SK-N-SH treated with all-trans-retinoic acid at 6 μM for 48 hours (cell line): ENCODE results near the gene TUBB2A.

ENCODE experiments used
- BACH2 ChIP-seq: fragments of 250-450 bp; sonication (Bioruptor Pico); IDR thresholded peaks from 2 replicates; pipeline ENCODE4 v1.9.0; 2021; ENCODE audit warnings: mild to moderate bottlenecking, borderline replicate concordance
- ZFP30 ChIP-seq: fragments of 450-650 bp; formaldehyde crosslinking; IDR thresholded peaks from 2 replicates; pipeline ENCODE4 v1.5.0; 2022; ENCODE audit warnings: mild to moderate bottlenecking, moderate library complexity
- ZNF70 ChIP-seq: fragments of 450-650 bp; formaldehyde crosslinking; IDR thresholded peaks from 2 replicates; pipeline ENCODE4 v1.5.0; 2020; ENCODE audit warnings: mild to moderate bottlenecking, moderate library complexity
- TF ChIP-seq, protein P1 (sequence below): fragments of 250-450 bp; sonication (Bioruptor Pico); IDR thresholded peaks from 2 replicates; pipeline ENCODE4 v1.5.1; 2020; ENCODE audit warnings: low read depth, mild to moderate bottlenecking, moderate library complexity

DNA sequence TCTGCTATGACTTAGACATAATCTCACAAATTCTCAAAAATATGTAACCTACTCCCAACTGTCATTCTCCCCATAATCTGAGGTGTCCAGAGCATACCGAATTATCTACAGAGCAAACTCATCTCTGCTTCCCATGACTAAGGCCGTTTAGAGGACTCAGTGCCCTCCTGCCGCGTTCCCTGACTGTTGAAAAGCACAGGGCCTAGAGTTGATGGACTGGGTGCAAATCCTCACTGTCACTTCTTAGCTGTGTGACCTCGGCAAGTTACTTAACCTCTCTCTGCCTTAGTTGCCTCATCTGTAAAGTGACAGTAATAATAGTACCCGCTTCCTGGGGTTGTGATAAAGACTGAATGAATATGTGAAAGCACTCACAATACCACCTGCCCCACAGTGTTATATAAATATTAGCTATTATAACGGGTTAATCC lies 4.7 kb upstream of the TUBB2A start:
- no peak for TF ChIP-seq BACH2 (CRISPR knock-in tag)
- TF ChIP-seq ZNF70 (CRISPR knock-in tag) = no peak
- TF ChIP-seq, protein P1, sequence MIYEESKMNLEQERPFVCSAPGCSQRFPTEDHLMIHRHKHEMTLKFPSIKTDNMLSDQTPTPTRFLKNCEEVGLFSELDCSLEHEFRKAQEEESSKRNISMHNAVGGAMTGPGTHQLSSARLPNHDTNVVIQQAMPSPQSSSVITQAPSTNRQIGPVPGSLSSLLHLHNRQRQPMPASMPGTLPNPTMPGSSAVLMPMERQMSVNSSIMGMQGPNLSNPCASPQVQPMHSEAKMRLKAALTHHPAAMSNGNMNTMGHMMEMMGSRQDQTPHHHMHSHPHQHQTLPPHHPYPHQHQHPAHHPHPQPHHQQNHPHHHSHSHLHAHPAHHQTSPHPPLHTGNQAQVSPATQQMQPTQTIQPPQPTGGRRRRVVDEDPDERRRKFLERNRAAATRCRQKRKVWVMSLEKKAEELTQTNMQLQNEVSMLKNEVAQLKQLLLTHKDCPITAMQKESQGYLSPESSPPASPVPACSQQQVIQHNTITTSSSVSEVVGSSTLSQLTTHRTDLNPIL (CRISPR knock-in tag) = no peak
- no peak for TF ChIP-seq ZFP30
